Progenitor cell of endocrine pancreas (in vitro differentiated cells): ENCODE results near the gene FBXW5. TPM values are rescaled to one million over a fixed set of nuclear protein-coding genes. Genes with fewer than 3 reads are reported as not detected.
A peak's percentile ranks its signal among the peaks of the same experiment; 100 is the strongest.

Source experiments
- DNase-seq: peaks from one replicate; pipeline ENCODE4 v3.0.0; 2021; ENCODE audit warnings: low spot score; ENCODE audit not compliant: unreplicated experiment
- H3K27ac Mint-ChIP-seq: 2 replicates; pipeline ENCODE4 v1.8.0; 2021; ENCODE audit warnings: mild to moderate bottlenecking, moderate library complexity, mixed read lengths
- H3K27me3 Mint-ChIP-seq: 2 replicates; pipeline ENCODE4 v1.8.0; 2021; ENCODE audit warnings: mixed read lengths
- H3K36me3 Mint-ChIP-seq: 2 replicates; pipeline ENCODE4 v1.8.0; 2022; ENCODE audit warnings: mixed read lengths; ENCODE audit not compliant: insufficient read depth
- H3K4me1 Mint-ChIP-seq: 2 replicates; pipeline ENCODE4 v1.8.0; 2021; ENCODE audit warnings: low read depth, mixed read lengths
- H3K4me3 Mint-ChIP-seq: 2 replicates; pipeline ENCODE4 v1.8.0; 2021; ENCODE audit warnings: low read depth, mild to moderate bottlenecking, moderate library complexity, mixed read lengths
- H3K9me3 Mint-ChIP-seq: 2 replicates; pipeline ENCODE4 v1.8.0; 2021; ENCODE audit warnings: low read depth, mixed read lengths
- CTCF ChIP-seq: fragments of 200-600 bp; sonication (generic); IDR thresholded peaks from one replicate; pipeline ENCODE4 v1.5.0; 2021; ENCODE audit warnings: antibody characterized with exemption, mild to moderate bottlenecking; ENCODE audit not compliant: unreplicated experiment
- total RNA-seq: library from RNA; stranded (reverse); gene quantifications from 2 replicates; pipeline ENCODE4 v1.2.1, GENCODE V29; 2021

FBXW5 gene
- total RNA-seq, 1 donor from 2014 or later = 77.3 TPM

GRCh38 chr9:136921307-136921706 is 23.2 kb downstream of the FBXW5 start:
- Mint-ChIP-seq H3K9me3 (no peaks in the 10 kb centered on the region), H3K4me1 (no peaks in the 10 kb centered on the region), H3K4me3 (no peak overlapping the region), H3K27ac (no peak overlapping the region), H3K27me3 (no peaks in the 10 kb centered on the region), H3K36me3 (peaks cover 8% of the 10 kb centered on the region)
- TF ChIP-seq CTCF = no peak
- DNase-seq = no peak

- H3K9me3 Mint-ChIP-seq = no peaks in the 10 kb centered on the region
- peaks cover 9% of the 10 kb centered on the region for H3K36me3 Mint-ChIP-seq
- H3K27me3 Mint-ChIP-seq = no peaks in the 10 kb centered on the region
- DNase-seq = no peak
- no peak overlapping the region for H3K4me3 Mint-ChIP-seq
- H3K27ac Mint-ChIP-seq = no peak overlapping the region
- no peak for TF ChIP-seq CTCF
- H3K4me1 Mint-ChIP-seq = no peaks in the 10 kb centered on the region
These were observed 23.8 kb downstream of the FBXW5 start for GRCh38 chr9:136920734-136921231.

GRCh38 chr9:136920069-136920468 is 24.5 kb downstream of the FBXW5 start:
- DNase-seq = no peak
- no peak for TF ChIP-seq CTCF
- H3K4me1 Mint-ChIP-seq = no peaks in the 10 kb centered on the region
- H3K27me3 Mint-ChIP-seq = no peaks in the 10 kb centered on the region
- H3K36me3 Mint-ChIP-seq = peaks cover 7% of the 10 kb centered on the region
- no peak overlapping the region for H3K4me3 Mint-ChIP-seq
- H3K27ac Mint-ChIP-seq = no peak overlapping the region
- H3K9me3 Mint-ChIP-seq = no peaks in the 10 kb centered on the region

GRCh38 chr9:136917902-136918301 is 26.6 kb downstream of the FBXW5 start:
- no peak for DNase-seq
- H3K4me1 Mint-ChIP-seq = no peaks in the 10 kb centered on the region
- peaks cover 10% of the 10 kb centered on the region for H3K36me3 Mint-ChIP-seq
- no peak overlapping the region for H3K27ac Mint-ChIP-seq
- no peaks in the 10 kb centered on the region for H3K9me3 Mint-ChIP-seq
- no peak for TF ChIP-seq CTCF
- H3K27me3 Mint-ChIP-seq = no peaks in the 10 kb centered on the region
- no peak overlapping the region for H3K4me3 Mint-ChIP-seq

GRCh38 chr9:136916330-136917184 is 28.0 kb downstream of the FBXW5 start:
- H3K36me3 Mint-ChIP-seq = peaks cover 10% of the 10 kb centered on the region
- no peak for TF ChIP-seq CTCF
- H3K9me3 Mint-ChIP-seq = no peaks in the 10 kb centered on the region
- no peaks in the 10 kb centered on the region for H3K4me1 Mint-ChIP-seq
- no peaks in the 10 kb centered on the region for H3K27me3 Mint-ChIP-seq
- H3K27ac Mint-ChIP-seq = peak overlapping the region; percentile 39
- no peak for DNase-seq
- no peak overlapping the region for H3K4me3 Mint-ChIP-seq
